HAP-1 (cell line): Measurements from ENCODE around the gene MLLT10.

Experiments
- DNase-seq, 2 experiments: peaks; one replicate each; pipeline ENCODE4 v3.0.0-alpha.2; 2016 to 2020; ENCODE audit warnings: low spot score in 2 of 2
- H3K27me3 ChIP-seq: fragments of 250-450 bp; sonication (Bioruptor Pico); 2 replicates; pipeline ENCODE4 v1.5.1; 2020; ENCODE audit warnings: low read depth, mild to moderate bottlenecking, moderate library complexity
- H3K36me3 ChIP-seq: fragments of 250-450 bp; sonication (Bioruptor Pico); replicated peaks from 2 replicates; pipeline ENCODE4 v1.5.1; 2020; ENCODE audit warnings: mild to moderate bottlenecking
- H3K4me1 ChIP-seq: fragments of 250-450 bp; sonication (Bioruptor Pico); 2 replicates; pipeline ENCODE4 v1.5.1; 2020; ENCODE audit warnings: mild to moderate bottlenecking
- H3K4me3 ChIP-seq: fragments of 250-450 bp; sonication (Bioruptor Pico); 2 replicates; pipeline ENCODE4 v1.5.1; 2020; ENCODE audit warnings: mild to moderate bottlenecking, moderate library complexity
- H3K9me3 ChIP-seq: fragments of 250-450 bp; sonication (Bioruptor Pico); 2 replicates; pipeline ENCODE4 v1.5.1; 2020; ENCODE audit warnings: mild to moderate bottlenecking, moderate library complexity
- in situ Hi-C: fragments of 300-500 bp; cut with MboI; formaldehyde crosslinking; loops from 3 replicates; pipeline ENCODE4 v1.14.3; 2020; ENCODE audit warnings: low sequenced_read_pairs, inconsistent platforms, mixed read lengths

Gene MLLT10

GRCh38 chr10:21759232-21759631 lies 225.2 kb downstream of the MLLT10 start:
- no peaks in the 10 kb centered on the region for H3K27me3 ChIP-seq
- DNase-seq = no peak
- H3K4me3 ChIP-seq = no peak overlapping the region
- in situ Hi-C loops = no loop called here
- H3K4me1 ChIP-seq = no peaks in the 10 kb centered on the region; the same call in none of the 2 replicates
- H3K9me3 ChIP-seq = no peaks in the 10 kb centered on the region
- no peaks in the 10 kb centered on the region for H3K36me3 ChIP-seq

GRCh38 chr10:21760332-21760731 lies 226.3 kb downstream of the MLLT10 start:
- Histone ChIP-seq H3K36me3 (no peaks in the 10 kb centered on the region), H3K4me3 (no peak overlapping the region), H3K4me1 (no peaks in the 10 kb centered on the region; the same call in none of the 2 replicates), H3K27me3 (no peaks in the 10 kb centered on the region), H3K9me3 (no peaks in the 10 kb centered on the region)
- no peak for DNase-seq
- in situ Hi-C loops = no loop called here

- Histone ChIP-seq H3K27me3 (no peaks in the 10 kb centered on the region), H3K4me3 (no peak overlapping the region), H3K36me3 (no peaks in the 10 kb centered on the region), H3K9me3 (no peaks in the 10 kb centered on the region), H3K4me1 (no peaks in the 10 kb centered on the region; the same call in none of the 2 replicates)
- DNase-seq = no peak
- in situ Hi-C loops = no loop called here
Observed at GRCh38 chr10:21764466-21765189, 230.6 kb downstream of the MLLT10 start.

- in situ Hi-C loops = no loop called here
Observed at GRCh38 chr10:21769041-21769440, 235.0 kb downstream of the MLLT10 start.

GRCh38 chr10:21771219-21771618 lies 237.2 kb downstream of the MLLT10 start:
- no peak overlapping the region for H3K4me3 ChIP-seq
- H3K4me1 ChIP-seq = no peaks in the 10 kb centered on the region
- no peaks in the 10 kb centered on the region for H3K27me3 ChIP-seq
- H3K9me3 ChIP-seq = no peaks in the 10 kb centered on the region
- in situ Hi-C loops = no loop called here
- no peaks in the 10 kb centered on the region for H3K36me3 ChIP-seq
- DNase-seq = no peak

More at GRCh38 chr10:21769041-21769440, 235.0 kb downstream of the MLLT10 start:
- no peaks in the 10 kb centered on the region for H3K9me3 ChIP-seq
- H3K27me3 ChIP-seq = no peaks in the 10 kb centered on the region
- DNase-seq = no peak
- H3K4me3 ChIP-seq = no peak overlapping the region
- no peaks in the 10 kb centered on the region for H3K36me3 ChIP-seq
- no peaks in the 10 kb centered on the region for H3K4me1 ChIP-seq

- Histone ChIP-seq H3K4me1 (no peaks in the 10 kb centered on the region), H3K27me3 (no peaks in the 10 kb centered on the region), H3K9me3 (no peaks in the 10 kb centered on the region), H3K4me3 (no peak overlapping the region), H3K36me3 (no peaks in the 10 kb centered on the region)
- in situ Hi-C loops = no loop called here
- DNase-seq = no peak
Observed at GRCh38 chr10:21776883-21777282, 242.9 kb downstream of the MLLT10 start.

- DNase-seq = no peak
- H3K9me3 ChIP-seq = no peaks in the 10 kb centered on the region
- H3K4me1 ChIP-seq = no peaks in the 10 kb centered on the region
- H3K36me3 ChIP-seq = no peaks in the 10 kb centered on the region
- H3K4me3 ChIP-seq = no peak overlapping the region
- no peaks in the 10 kb centered on the region for H3K27me3 ChIP-seq
- in situ Hi-C loops = no loop called here
Observed at GRCh38 chr10:21791276-21791675, 257.2 kb downstream of the MLLT10 start.
